ENCODE measurements around the gene B4GALT1.

GRCh38 chr9:33184963-33185362, 17.8 kb upstream of the B4GALT1 start:
- TF ChIP-seq TARDBP (IDR thresholded peaks at IDR 0.05) (no peak), NFRKB (IDR thresholded peaks at IDR 0.05) (no peak), FOXK2 (IDR thresholded peaks at IDR 0.05) (no peak), ZNF384 (IDR thresholded peaks at IDR 0.05) (no peak), SUZ12 (IDR thresholded peaks at IDR 0.05) (no peak), HDGF (IDR thresholded peaks at IDR 0.05; ENCODE audit: borderline replicate concordance) (no peak), PKNOX1 (IDR thresholded peaks at IDR 0.05) (no peak), BHLHE40 (IDR thresholded peaks at IDR 0.05; ENCODE audit: borderline replicate concordance) (no peak)

All from HEK293T (cell line).